Left lung (tissue), 10 donors: ENCODE data around the gene ECPAS. TPM values are rescaled to one million over a fixed set of nuclear protein-coding genes. Genes with fewer than 3 reads are reported as not detected.

ENCODE experiments used
- ATAC-seq: fragments of 200-7000 bp; cut with Tn5 transposase; one replicate; pipeline ENCODE4 v1.9.1; 2020; ENCODE audit warnings: moderate library complexity
- DNase-seq, 4 donors: peaks; one replicate each; pipeline ENCODE4 v3.0.0-alpha.2; 2013 to 2020
- H3K27ac ChIP-seq, 2 donors: fragments of 200-600 bp; sonication (generic) in 1 of 2; one replicate each; pipeline versions ENCODE4 v1.5.0 to v1.8.0; 2020 to 2021
- H3K27me3 ChIP-seq, 2 donors: fragments of 200-600 bp; sonication (generic) in 1 of 2; one replicate each; pipeline versions ENCODE4 v1.5.0 to v1.8.0; 2020 to 2021
- H3K36me3 ChIP-seq, 2 donors: fragments of 200-600 bp; sonication (generic) in 1 of 2; one replicate each; pipeline versions ENCODE4 v1.5.0 to v1.8.0; 2020 to 2021
- H3K4me1 ChIP-seq, 2 donors: fragments of 200-600 bp; one replicate each; pipeline ENCODE4 v1.8.0; 2021
- H3K4me3 ChIP-seq, 2 donors: fragments of 200-600 bp; sonication (generic) in 1 of 2; one replicate each; pipeline versions ENCODE4 v1.5.0 to v1.8.0; 2020 to 2021; ENCODE audit warnings: mild to moderate bottlenecking in 1 of 2
- H3K9me3 ChIP-seq, 2 donors: fragments of 200-600 bp; sonication (generic) in 1 of 2; one replicate each; pipeline versions ENCODE4 v1.5.0 to v1.8.0; 2020 to 2021
- CTCF ChIP-seq, 2 donors: fragments of 200-600 bp; sonication (generic) in 1 of 2; IDR thresholded peaks; one replicate each; pipeline versions ENCODE4 v1.5.0 to v1.8.0; 2021; ENCODE audit warnings: antibody characterized with exemption in 2 of 2
- intact Hi-C, 2 donors: fragments of 100-400 bp; cut with DNase I; formaldehyde crosslinking; loops; one replicate each; pipeline versions ENCODE4 v1.11.2 to v1.14.2; 2022
- polyA plus RNA-seq, 6 donors: library from polyadenylated mRNA; unstranded; fragments of 120-200 nt; gene quantifications; one replicate each; pipeline ENCODE4 v1.2.1, GENCODE V29; 2013; ENCODE audit not compliant: insufficient read length in 6 of 6
- total RNA-seq, 2 donors: library from RNA; stranded (reverse); fragmentation: NEBNext Ultra II Directional; extraction: Animal tissue kit (Norgen Biotek cat#: 25700); gene quantifications; one replicate each; pipeline ENCODE4 v1.2.1, GENCODE V29; 2021
- donor health status: DM: no; HTN: yes; CAD: no.
- donor health status: DM: no; HTN: no; CAD: no.

Gene ECPAS
- total and polyA plus RNA-seq, 8 donors, result 77.4 to 102 (median 87.8) TPM

GRCh38 chr9:111381006-111381405 lies 103.2 kb downstream of the ECPAS start:
- Histone ChIP-seq H3K9me3 (no peaks in the 10 kb centered on the region), H3K4me1 (no peaks in the 10 kb centered on the region), H3K4me3 (no peak overlapping the region), H3K27ac (no peak overlapping the region), H3K36me3 (peaks cover 0 to 97% of the 10 kb centered on the region in 2 donors), H3K27me3 (no peaks in the 10 kb centered on the region)
- TF ChIP-seq CTCF (IDR thresholded peaks at IDR 0.05), result no peak
- peak in 2 of 4 donors; percentile 26 to 29 for DNase-seq
- no peak for ATAC-seq
- intact Hi-C loops, result no loop called here

- H3K4me1 ChIP-seq, result no peaks in the 10 kb centered on the region
- ATAC-seq (peak; percentile 18), DNase-seq (no peak)
- intact Hi-C loops, result no loop called here
- no peak overlapping the region for H3K4me3 ChIP-seq
- no peaks in the 10 kb centered on the region for H3K27me3 ChIP-seq
- H3K36me3 ChIP-seq, result peaks cover 5 to 98% of the 10 kb centered on the region in 2 donors
- TF ChIP-seq CTCF (IDR thresholded peaks at IDR 0.05), result no peak
- no peak overlapping the region for H3K27ac ChIP-seq
- H3K9me3 ChIP-seq, result no peaks in the 10 kb centered on the region
Measured at GRCh38 chr9:111375817-111376564, 108.2 kb downstream of the ECPAS start.

GRCh38 chr9:111375062-111375461 lies 109.1 kb downstream of the ECPAS start:
- Histone ChIP-seq H3K27ac (no peak overlapping the region), H3K36me3 (peaks cover 5 to 98% of the 10 kb centered on the region in 2 donors), H3K4me3 (no peak overlapping the region), H3K9me3 (no peaks in the 10 kb centered on the region), H3K27me3 (no peaks in the 10 kb centered on the region), H3K4me1 (no peaks in the 10 kb centered on the region)
- intact Hi-C loops, result no loop called here
- no peak for TF ChIP-seq CTCF (IDR thresholded peaks at IDR 0.05)
- DNase-seq (no peak), ATAC-seq (no peak)

- Histone ChIP-seq H3K9me3 (no peaks in the 10 kb centered on the region), H3K36me3 (peaks cover 5 to 98% of the 10 kb centered on the region in 2 donors), H3K4me3 (no peak overlapping the region), H3K4me1 (no peaks in the 10 kb centered on the region), H3K27me3 (no peaks in the 10 kb centered on the region), H3K27ac (no peak overlapping the region)
- no peak for DNase-seq
- intact Hi-C loops, result no loop called here
- ATAC-seq, result no peak
- no peak for TF ChIP-seq CTCF (IDR thresholded peaks at IDR 0.05)
Measured at GRCh38 chr9:111372297-111372696, 111.9 kb downstream of the ECPAS start.

GRCh38 chr9:111366978-111367377 lies 117.2 kb downstream of the ECPAS start:
- intact Hi-C loops, result no loop called here
- no peaks in the 10 kb centered on the region for H3K9me3 ChIP-seq
- ATAC-seq (no peak), DNase-seq (no peak)
- H3K4me1 ChIP-seq, result no peaks in the 10 kb centered on the region
- H3K27me3 ChIP-seq, result no peaks in the 10 kb centered on the region
- no peak overlapping the region for H3K27ac ChIP-seq
- peaks cover 5 to 100% of the 10 kb centered on the region in 2 donors for H3K36me3 ChIP-seq
- TF ChIP-seq CTCF (IDR thresholded peaks at IDR 0.05), result no peak
- H3K4me3 ChIP-seq, result no peak overlapping the region
